ENCODE data around the gene FAM240A. TPM values are rescaled to one million over a fixed set of nuclear protein-coding genes. Genes with fewer than 3 reads are reported as not detected.

FAM240A gene
- total RNA-seq, 2 experiments from 2014 or later, result not detected

- POLR2A ChIA-PET, result no interaction called here
- Mint-ChIP-seq H3K4me3 (no peak overlapping the region), H3K9me3 (no peaks in the 10 kb centered on the region), H3K36me3 (ENCODE audit: low read depth) (no peaks in the 10 kb centered on the region), H3K4me1 (ENCODE audit: low read depth) (no peaks in the 10 kb centered on the region), H3K27ac (no peak overlapping the region), H3K27me3 (peaks cover 4% of the 10 kb centered on the region)
- CTCF ChIA-PET, result interaction anchor here (1.0 kb wide), 1 partner anchor 175 kb away, joined by 3 read pairs; no protein-coding TSS in a partner anchor
- intact Hi-C loops (cut with DNase I, micrococcal nuclease), result no loop called here
- H3K4me1 ChIP-seq (ENCODE audit: insufficient read depth, low read length), result no peaks in the 10 kb centered on the region
- H3K9me3 ChIP-seq (ENCODE audit: control insufficient read depth in 1 of 2, insufficient read depth in 1 of 2, low read length in 2 of 2), result no peaks in the 10 kb centered on the region
- TF ChIP-seq CTCF (IDR thresholded peaks at IDR 0.05), result no peak
- no peak overlapping the region for H3K27ac ChIP-seq (ENCODE audit: low read depth in 1 of 2, low read length in 2 of 2)
- H3K36me3 ChIP-seq (ENCODE audit: insufficient read depth, low read length), result no peaks in the 10 kb centered on the region
- no peaks in the 10 kb centered on the region for H3K27me3 ChIP-seq (ENCODE audit: control insufficient read depth in 1 of 2, insufficient read depth in 2 of 2, low read length in 2 of 2)
- no peak overlapping the region for H3K4me3 ChIP-seq (ENCODE audit: low read length)
- DNase-seq (peak in 5 of 14 experiments; percentile 15 to 45 (median 17)), ATAC-seq (ENCODE audit: poor library complexity) (no peak)
Measured at GRCh38 chr3:46663591-46664135, 51.3 kb downstream of the FAM240A start.

GRCh38 chr3:46664188-46664970 is 52.1 kb downstream of the FAM240A start:
- no peaks in the 10 kb centered on the region for H3K36me3 ChIP-seq (ENCODE audit: insufficient read depth, low read length)
- H3K4me1 ChIP-seq (ENCODE audit: insufficient read depth, low read length), result no peaks in the 10 kb centered on the region
- intact Hi-C loops (cut with DNase I, micrococcal nuclease), result no loop called here
- H3K4me1 Mint-ChIP-seq (ENCODE audit: low read depth), result no peaks in the 10 kb centered on the region
- ChIA-PET CTCF (no interaction called here), POLR2A (no interaction called here)
- no peaks in the 10 kb centered on the region for H3K9me3 ChIP-seq (ENCODE audit: control insufficient read depth in 1 of 2, insufficient read depth in 1 of 2, low read length in 2 of 2)
- no peaks in the 10 kb centered on the region for H3K27me3 ChIP-seq (ENCODE audit: control insufficient read depth in 1 of 2, insufficient read depth in 2 of 2, low read length in 2 of 2)
- no peak overlapping the region for H3K4me3 Mint-ChIP-seq
- H3K27me3 Mint-ChIP-seq, result peaks cover 2% of the 10 kb centered on the region
- no peak overlapping the region for H3K27ac ChIP-seq (ENCODE audit: low read depth in 1 of 2, low read length in 2 of 2)
- ATAC-seq (ENCODE audit: poor library complexity), result no peak
- no peaks in the 10 kb centered on the region for H3K9me3 Mint-ChIP-seq
- no peak for TF ChIP-seq CTCF (IDR thresholded peaks at IDR 0.05)
- H3K27ac Mint-ChIP-seq, result no peak overlapping the region
- DNase-seq, result peak in 1 of 14 experiments; percentile 24
- no peaks in the 10 kb centered on the region for H3K36me3 Mint-ChIP-seq (ENCODE audit: low read depth)
- no peak overlapping the region for H3K4me3 ChIP-seq (ENCODE audit: low read length)

- Histone ChIP-seq H3K9me3 (ENCODE audit: control insufficient read depth in 1 of 2, insufficient read depth in 1 of 2, low read length in 2 of 2) (no peaks in the 10 kb centered on the region), H3K36me3 (ENCODE audit: insufficient read depth, low read length) (no peaks in the 10 kb centered on the region), H3K27ac (ENCODE audit: low read depth in 1 of 2, low read length in 2 of 2) (no peak overlapping the region), H3K4me1 (ENCODE audit: insufficient read depth, low read length) (no peaks in the 10 kb centered on the region), H3K27me3 (ENCODE audit: control insufficient read depth in 1 of 2, insufficient read depth in 2 of 2, low read length in 2 of 2) (no peaks in the 10 kb centered on the region), H3K4me3 (ENCODE audit: low read length) (no peak overlapping the region)
- ChIA-PET POLR2A (no interaction called here), CTCF (no interaction called here)
- TF ChIP-seq CTCF (IDR thresholded peaks at IDR 0.05), result no peak
- Mint-ChIP-seq H3K27ac (no peak overlapping the region), H3K4me3 (no peak overlapping the region), H3K27me3 (no peaks in the 10 kb centered on the region), H3K36me3 (ENCODE audit: low read depth) (no peaks in the 10 kb centered on the region), H3K9me3 (no peaks in the 10 kb centered on the region), H3K4me1 (ENCODE audit: low read depth) (no peaks in the 10 kb centered on the region)
- intact Hi-C loops (cut with DNase I, micrococcal nuclease), result no loop called here
- no peak for DNase-seq
- no peak for ATAC-seq (ENCODE audit: poor library complexity)
Measured at GRCh38 chr3:46664971-46665762, 52.8 kb downstream of the FAM240A start.
